Panc1 (cell line): Measurements from ENCODE around the gene PPP1R3E. TPM values are rescaled to one million over a fixed set of nuclear protein-coding genes. Genes with fewer than 3 reads are reported as not detected.

Experiments
- ATAC-seq: fragments of 200-7000 bp; cut with Tn5 transposase; 2 replicates; pipeline ENCODE4 v1.9.1; 2020; ENCODE audit warnings: mild to moderate bottlenecking, moderate library complexity
- BruUV-seq: library from RNA; stranded (reverse); fragments of 400-500 nt; replicated peaks from 2 replicates; lab custom pipeline; 2021; lab: Mats Ljungman, UMichigan
- CTCF ChIA-PET: fragments of 300-600 bp; sonication (Branson Sonifier 250); formaldehyde crosslinking; loops from one replicate; lab custom pipeline; 2022; ENCODE audit warnings: antibody characterized with exemption; lab: Charles Lee
- POLR2A ChIA-PET: fragments of 300-600 bp; sonication (Branson Sonifier 250); formaldehyde crosslinking; loops from one replicate; lab custom pipeline; 2022; ENCODE audit warnings: antibody characterized with exemption; lab: Charles Lee
- DNase-seq: peaks from one replicate; pipeline ENCODE4 v3.0.0-alpha.2; 2010; ENCODE audit warnings: low read depth, low spot score
- H3K27ac ChIP-seq: 2 replicates; pipeline ENCODE4 v1.5.1; 2011; ENCODE audit warnings: mild to moderate bottlenecking, low read length, inconsistent platforms
- H3K27me3 ChIP-seq: fragments of 200-500 bp; sonication (Bioruptor generic); 2 replicates; pipeline ENCODE4 v1.6.0; 2014; ENCODE audit warnings: low read length, inconsistent platforms; ENCODE audit not compliant: control insufficient read depth, insufficient read depth
- H3K36me3 ChIP-seq: fragments of 200-500 bp; sonication (Bioruptor generic); 2 replicates; pipeline ENCODE4 v1.5.1; 2014; ENCODE audit warnings: inconsistent platforms, mild to moderate bottlenecking, low read length, moderate library complexity; ENCODE audit not compliant: control insufficient read depth, insufficient read depth
- H3K4me1 ChIP-seq: 2 replicates; pipeline ENCODE4 v1.5.1; 2011; ENCODE audit warnings: inconsistent platforms, mild to moderate bottlenecking, low read length, moderate library complexity; ENCODE audit not compliant: control insufficient read depth, insufficient read depth
- H3K4me3 ChIP-seq, 2 experiments: 2 replicates each; pipeline ENCODE4 v1.5.1; 2011 to 2012; ENCODE audit warnings: low read depth in 2 of 2, low read length in 2 of 2, mild to moderate bottlenecking in 2 of 2, inconsistent platforms in 1 of 2, moderate library complexity in 1 of 2
- H3K9me3 ChIP-seq: fragments of 200-500 bp; sonication (Bioruptor generic); 2 replicates; pipeline ENCODE4 v1.5.1; 2014; ENCODE audit warnings: low read depth, mild to moderate bottlenecking, inconsistent platforms, low read length, moderate library complexity; ENCODE audit not compliant: control insufficient read depth, insufficient read depth
- POLR2AphosphoS5 ChIP-seq: IDR thresholded peaks from 2 replicates; pipeline ENCODE4 v1.6.1; 2012; ENCODE audit warnings: mild to moderate bottlenecking, low read depth, low read length, moderate library complexity
- SIN3A ChIP-seq: IDR thresholded peaks from 2 replicates; pipeline ENCODE4 v1.6.1; 2012; ENCODE audit warnings: low read depth, mild to moderate bottlenecking, low read length, moderate library complexity, borderline replicate concordance; ENCODE audit not compliant: insufficient read depth
- TCF7L2 ChIP-seq: IDR thresholded peaks from 2 replicates; pipeline ENCODE4 v1.6.1; 2011; ENCODE audit warnings: mild to moderate bottlenecking, low read depth, low read length, inconsistent platforms
- in situ Hi-C: cut with HindIII; loops from 2 replicates; pipeline ENCODE4 v1.10.0; 2016; ENCODE audit warnings: low sequenced_read_pairs, low pct_unique_long_range_greater_than_20kb
- intact Hi-C: fragments of 100-400 bp; cut with micrococcal nuclease; formaldehyde crosslinking; loops from one replicate; pipeline ENCODE4 v1.10.0; 2022; ENCODE audit not compliant: unreplicated experiment
- total RNA-seq: library from RNA; stranded (reverse); gene quantifications from one replicate; pipeline ENCODE4 v1.2.1, GENCODE V29; 2021; ENCODE audit not compliant: unreplicated experiment
- TF ChIP-seq, protein P1 (sequence below): fragments of 450-650 bp; IDR thresholded peaks from 2 replicates; pipeline ENCODE4 v1.5.1; 2017; ENCODE audit warnings: mild to moderate bottlenecking
- TF ChIP-seq, protein P2 (sequence below), 2 experiments: IDR thresholded peaks; 2 replicates each; pipeline ENCODE4 v1.6.1; 2011 to 2012; ENCODE audit warnings: low read depth in 2 of 2, control low read depth in 1 of 2, low read length in 1 of 2, mild to moderate bottlenecking in 1 of 2, moderate library complexity in 1 of 2; ENCODE audit not compliant: insufficient read depth in 1 of 2

The PPP1R3E gene
- total RNA-seq, 1 experiment from 2014 or later: 8.8 TPM

DNA sequence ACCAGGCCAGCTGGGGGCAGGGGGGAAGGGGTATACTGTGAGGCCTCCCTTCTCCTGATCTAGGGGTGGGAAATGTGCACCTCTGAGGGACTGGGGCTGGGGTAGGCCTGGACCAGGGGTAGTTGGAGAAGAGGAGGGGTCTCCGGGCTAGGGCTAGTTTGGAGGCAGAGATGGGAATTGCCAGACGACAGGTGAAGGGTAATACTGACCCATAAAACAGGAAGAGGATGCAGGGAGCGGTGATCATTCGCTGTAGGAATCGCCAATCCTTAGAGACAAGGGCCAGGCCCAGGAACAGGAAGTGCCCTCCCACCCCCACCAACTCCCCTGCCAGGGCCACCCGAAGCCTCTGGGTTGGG is 45.6 kb upstream of the PPP1R3E start:
- H3K9me3 ChIP-seq: no peaks in the 10 kb centered on the region
- no TSS peak for BruUV-seq
- DNase-seq (no peak), ATAC-seq (no peak)
- POLR2A ChIA-PET: no interaction called here
- H3K4me1 ChIP-seq: no peaks in the 10 kb centered on the region
- in situ Hi-C loops (no loop called here), intact Hi-C loops (no loop called here)
- H3K4me3 ChIP-seq: no peak overlapping the region
- no peak overlapping the region for H3K27ac ChIP-seq
- no peaks in the 10 kb centered on the region for H3K36me3 ChIP-seq
- TF ChIP-seq POLR2AphosphoS5 (no peak), TCF7L2 (no peak), SIN3A (no peak)
- TF ChIP-seq, protein P1, sequence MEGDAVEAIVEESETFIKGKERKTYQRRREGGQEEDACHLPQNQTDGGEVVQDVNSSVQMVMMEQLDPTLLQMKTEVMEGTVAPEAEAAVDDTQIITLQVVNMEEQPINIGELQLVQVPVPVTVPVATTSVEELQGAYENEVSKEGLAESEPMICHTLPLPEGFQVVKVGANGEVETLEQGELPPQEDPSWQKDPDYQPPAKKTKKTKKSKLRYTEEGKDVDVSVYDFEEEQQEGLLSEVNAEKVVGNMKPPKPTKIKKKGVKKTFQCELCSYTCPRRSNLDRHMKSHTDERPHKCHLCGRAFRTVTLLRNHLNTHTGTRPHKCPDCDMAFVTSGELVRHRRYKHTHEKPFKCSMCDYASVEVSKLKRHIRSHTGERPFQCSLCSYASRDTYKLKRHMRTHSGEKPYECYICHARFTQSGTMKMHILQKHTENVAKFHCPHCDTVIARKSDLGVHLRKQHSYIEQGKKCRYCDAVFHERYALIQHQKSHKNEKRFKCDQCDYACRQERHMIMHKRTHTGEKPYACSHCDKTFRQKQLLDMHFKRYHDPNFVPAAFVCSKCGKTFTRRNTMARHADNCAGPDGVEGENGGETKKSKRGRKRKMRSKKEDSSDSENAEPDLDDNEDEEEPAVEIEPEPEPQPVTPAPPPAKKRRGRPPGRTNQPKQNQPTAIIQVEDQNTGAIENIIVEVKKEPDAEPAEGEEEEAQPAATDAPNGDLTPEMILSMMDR: no peak
- TF ChIP-seq, protein P2, sequence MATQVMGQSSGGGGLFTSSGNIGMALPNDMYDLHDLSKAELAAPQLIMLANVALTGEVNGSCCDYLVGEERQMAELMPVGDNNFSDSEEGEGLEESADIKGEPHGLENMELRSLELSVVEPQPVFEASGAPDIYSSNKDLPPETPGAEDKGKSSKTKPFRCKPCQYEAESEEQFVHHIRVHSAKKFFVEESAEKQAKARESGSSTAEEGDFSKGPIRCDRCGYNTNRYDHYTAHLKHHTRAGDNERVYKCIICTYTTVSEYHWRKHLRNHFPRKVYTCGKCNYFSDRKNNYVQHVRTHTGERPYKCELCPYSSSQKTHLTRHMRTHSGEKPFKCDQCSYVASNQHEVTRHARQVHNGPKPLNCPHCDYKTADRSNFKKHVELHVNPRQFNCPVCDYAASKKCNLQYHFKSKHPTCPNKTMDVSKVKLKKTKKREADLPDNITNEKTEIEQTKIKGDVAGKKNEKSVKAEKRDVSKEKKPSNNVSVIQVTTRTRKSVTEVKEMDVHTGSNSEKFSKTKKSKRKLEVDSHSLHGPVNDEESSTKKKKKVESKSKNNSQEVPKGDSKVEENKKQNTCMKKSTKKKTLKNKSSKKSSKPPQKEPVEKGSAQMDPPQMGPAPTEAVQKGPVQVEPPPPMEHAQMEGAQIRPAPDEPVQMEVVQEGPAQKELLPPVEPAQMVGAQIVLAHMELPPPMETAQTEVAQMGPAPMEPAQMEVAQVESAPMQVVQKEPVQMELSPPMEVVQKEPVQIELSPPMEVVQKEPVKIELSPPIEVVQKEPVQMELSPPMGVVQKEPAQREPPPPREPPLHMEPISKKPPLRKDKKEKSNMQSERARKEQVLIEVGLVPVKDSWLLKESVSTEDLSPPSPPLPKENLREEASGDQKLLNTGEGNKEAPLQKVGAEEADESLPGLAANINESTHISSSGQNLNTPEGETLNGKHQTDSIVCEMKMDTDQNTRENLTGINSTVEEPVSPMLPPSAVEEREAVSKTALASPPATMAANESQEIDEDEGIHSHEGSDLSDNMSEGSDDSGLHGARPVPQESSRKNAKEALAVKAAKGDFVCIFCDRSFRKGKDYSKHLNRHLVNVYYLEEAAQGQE (IDR thresholded peaks at IDR 0.05; ENCODE audit: insufficient read depth in 1 of 2, low read depth in 2 of 2, low read length in 1 of 2): no peak
- CTCF ChIA-PET: no interaction called here
- H3K27me3 ChIP-seq: peaks cover 4% of the 10 kb centered on the region

DNA sequence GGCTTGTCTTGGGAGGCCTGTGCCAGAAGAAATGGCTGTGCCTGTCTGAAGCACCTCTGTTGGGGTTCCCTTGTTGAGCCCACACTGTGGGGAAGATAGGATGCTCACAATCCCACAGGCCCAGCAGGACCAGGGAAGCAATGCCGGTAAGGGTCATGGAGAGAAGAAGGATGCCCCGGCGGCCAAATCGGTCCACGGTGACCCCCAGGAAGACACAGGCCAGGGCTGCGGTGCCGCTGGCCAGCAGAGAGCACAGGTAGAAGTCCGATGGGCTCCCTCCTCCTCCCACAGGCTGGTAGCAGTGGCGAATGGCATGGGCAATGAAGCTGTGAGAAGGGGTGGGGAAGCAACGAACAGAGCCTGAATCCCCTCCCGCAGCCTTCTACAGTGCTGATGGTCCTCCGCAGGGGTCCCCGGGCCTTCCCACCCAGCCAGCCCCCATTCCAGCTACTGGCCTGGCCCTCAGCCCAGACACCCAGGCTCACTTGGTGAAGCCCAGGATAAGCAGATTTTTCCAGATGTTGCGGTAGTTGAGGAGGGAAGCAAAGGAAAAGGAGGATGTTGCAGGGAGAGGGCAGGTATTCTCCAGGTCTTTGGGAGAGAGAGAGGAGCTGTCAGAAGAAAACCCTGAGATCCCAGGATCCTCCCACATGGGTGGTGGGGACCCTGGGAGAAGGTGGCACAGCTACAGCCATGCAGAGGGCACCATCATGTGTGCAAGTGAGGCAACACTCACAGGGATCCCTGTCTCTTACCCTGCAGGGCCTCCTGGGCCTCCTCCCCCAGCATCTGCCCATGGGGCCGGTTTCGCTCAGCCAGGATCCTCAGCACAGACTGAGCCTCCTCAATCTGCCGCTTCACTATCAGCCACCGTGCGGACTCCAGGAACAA is 45.0 kb upstream of the PPP1R3E start:
- H3K27ac ChIP-seq: no peak overlapping the region
- H3K9me3 ChIP-seq: no peaks in the 10 kb centered on the region
- ChIA-PET CTCF (no interaction called here), POLR2A (no interaction called here)
- TF ChIP-seq TCF7L2 (no peak), SIN3A (no peak), POLR2AphosphoS5 (no peak)
- TF ChIP-seq, protein P2 (IDR thresholded peaks at IDR 0.05; ENCODE audit: insufficient read depth in 1 of 2, low read depth in 2 of 2, low read length in 1 of 2): no peak
- TF ChIP-seq, protein P1: no peak
- H3K4me3 ChIP-seq: no peak overlapping the region
- no peaks in the 10 kb centered on the region for H3K36me3 ChIP-seq
- no TSS peak for BruUV-seq
- no peaks in the 10 kb centered on the region for H3K4me1 ChIP-seq
- no peaks in the 10 kb centered on the region; the same call in 1 of the 2 replicates for H3K27me3 ChIP-seq
- no peak for ATAC-seq
- in situ Hi-C loops: no loop called here
- intact Hi-C loops: no loop called here
- no peak for DNase-seq
